Esophagus (tissue), 2 donors: ENCODE measurements around the gene VIPR2. TPM values are rescaled to one million over a fixed set of nuclear protein-coding genes. Genes with fewer than 3 reads are reported as not detected.

ENCODE experiments used
- H3K27ac ChIP-seq, 2 donors: one replicate each; pipeline ENCODE4 v1.5.1; 2013; ENCODE audit warnings: low read depth in 2 of 2, mild to moderate bottlenecking in 2 of 2, inconsistent platforms in 1 of 2, low read length in 1 of 2, moderate library complexity in 1 of 2
- H3K27me3 ChIP-seq, 2 donors: one replicate each; pipeline ENCODE4 v1.6.1; 2013; ENCODE audit warnings: low read length in 2 of 2, control low read depth in 1 of 2, mild to moderate bottlenecking in 1 of 2; ENCODE audit not compliant: insufficient read depth in 2 of 2, control insufficient read depth in 1 of 2
- H3K36me3 ChIP-seq, 2 donors: one replicate each; pipeline ENCODE4 v1.6.1; 2013; ENCODE audit warnings: low read length in 1 of 2; ENCODE audit not compliant: control insufficient read depth in 2 of 2, insufficient read depth in 2 of 2
- H3K4me1 ChIP-seq, 2 donors: one replicate each; pipeline ENCODE4 v1.6.1; 2013; ENCODE audit warnings: low read length in 1 of 2; ENCODE audit not compliant: control insufficient read depth in 2 of 2, insufficient read depth in 2 of 2
- H3K4me3 ChIP-seq, 2 donors: one replicate each; pipeline ENCODE4 v1.5.1; 2013; ENCODE audit warnings: low read length in 2 of 2, mild to moderate bottlenecking in 2 of 2, low read depth in 1 of 2, moderate library complexity in 1 of 2
- H3K9me3 ChIP-seq, 2 donors: one replicate each; pipeline ENCODE4 v1.6.1; 2013; ENCODE audit warnings: mild to moderate bottlenecking in 2 of 2, low read depth in 1 of 2, low read length in 1 of 2, moderate library complexity in 1 of 2; ENCODE audit not compliant: control insufficient read depth in 2 of 2, insufficient read depth in 1 of 2
- WGBS, 2 donors: extraction: QIAGEN DNeasy Blood & Tissue Kit; methylation state at CpG; one replicate each; pipeline ENCODE4 v1.1.7; 2013; 5-methylcytosine and 5-hydroxymethylcytosine counted together
- polyA plus RNA-seq, 2 donors: library from polyadenylated mRNA; stranded (reverse); fragments of 200-250 nt; gene quantifications; one replicate each; pipeline ENCODE4 v1.2.3, GENCODE V29; 2013
- donor health status: healthy with polysubstance abuse.
- donor health status: Bipolar disorder and iron deficiency.

The VIPR2 gene
- polyA plus RNA-seq, 2 donors, result 0.39 to 0.40 TPM

DNA sequence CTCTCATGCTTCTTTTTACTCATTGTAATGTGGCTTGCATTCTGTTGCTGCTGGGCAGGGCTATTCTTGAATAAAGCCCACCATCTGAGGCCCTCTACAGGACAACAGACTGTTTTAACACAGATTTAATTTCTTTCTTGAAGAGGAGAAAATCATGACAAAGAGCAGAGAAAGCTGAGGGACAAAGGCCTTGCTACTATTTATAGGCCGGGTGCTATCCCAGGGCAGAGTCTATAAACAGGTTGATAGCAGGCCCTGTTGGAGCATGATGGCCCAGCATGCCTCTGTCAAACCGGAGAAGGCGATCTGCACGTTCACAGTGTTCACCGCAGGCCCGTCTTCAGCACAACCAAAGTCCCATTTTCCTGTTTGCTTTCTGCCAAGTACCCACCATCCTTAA is 3.0 kb downstream of the VIPR2 start:
- H3K27me3 ChIP-seq, result peaks cover 2 to 8% of the 10 kb centered on the region in 2 donors
- H3K4me1 ChIP-seq, result peaks cover 2 to 7% of the 10 kb centered on the region in 2 donors
- no peak overlapping the region for H3K27ac ChIP-seq
- H3K36me3 ChIP-seq, result no peaks in the 10 kb centered on the region
- no peak overlapping the region for H3K4me3 ChIP-seq
- H3K9me3 ChIP-seq, result no peaks in the 10 kb centered on the region
- 67 to 78% methylated on average over 6 of the region's 6 CpGs for WGBS, 2 donors

DNA sequence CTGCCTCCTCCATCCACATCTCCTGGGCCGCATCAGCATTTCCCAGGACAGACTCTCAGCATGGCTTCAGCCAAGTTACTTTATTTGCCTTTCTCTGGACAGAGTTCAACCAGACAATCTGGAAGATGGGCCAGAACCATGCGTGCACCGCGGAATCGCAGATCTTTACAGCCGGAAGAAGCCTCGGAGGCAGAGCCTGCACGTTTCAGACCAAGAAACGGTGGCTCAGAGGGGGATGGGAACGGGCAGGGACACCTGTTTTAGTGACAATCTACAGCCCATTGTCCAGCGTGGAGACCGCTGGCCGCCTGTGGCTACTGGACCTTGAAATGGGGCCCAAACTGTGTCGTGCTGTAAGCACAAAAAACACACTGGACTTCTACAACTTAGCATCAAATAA is 3.5 kb downstream of the VIPR2 start:
- WGBS, 2 donors, result 85 to 88% methylated on average over 14 of the region's 14 CpGs
- H3K36me3 ChIP-seq, result no peaks in the 10 kb centered on the region
- H3K9me3 ChIP-seq, result no peaks in the 10 kb centered on the region
- no peak overlapping the region for H3K27ac ChIP-seq
- peaks cover 2 to 7% of the 10 kb centered on the region in 2 donors for H3K4me1 ChIP-seq
- peaks cover 2 to 8% of the 10 kb centered on the region in 2 donors for H3K27me3 ChIP-seq
- H3K4me3 ChIP-seq, result no peak overlapping the region

DNA sequence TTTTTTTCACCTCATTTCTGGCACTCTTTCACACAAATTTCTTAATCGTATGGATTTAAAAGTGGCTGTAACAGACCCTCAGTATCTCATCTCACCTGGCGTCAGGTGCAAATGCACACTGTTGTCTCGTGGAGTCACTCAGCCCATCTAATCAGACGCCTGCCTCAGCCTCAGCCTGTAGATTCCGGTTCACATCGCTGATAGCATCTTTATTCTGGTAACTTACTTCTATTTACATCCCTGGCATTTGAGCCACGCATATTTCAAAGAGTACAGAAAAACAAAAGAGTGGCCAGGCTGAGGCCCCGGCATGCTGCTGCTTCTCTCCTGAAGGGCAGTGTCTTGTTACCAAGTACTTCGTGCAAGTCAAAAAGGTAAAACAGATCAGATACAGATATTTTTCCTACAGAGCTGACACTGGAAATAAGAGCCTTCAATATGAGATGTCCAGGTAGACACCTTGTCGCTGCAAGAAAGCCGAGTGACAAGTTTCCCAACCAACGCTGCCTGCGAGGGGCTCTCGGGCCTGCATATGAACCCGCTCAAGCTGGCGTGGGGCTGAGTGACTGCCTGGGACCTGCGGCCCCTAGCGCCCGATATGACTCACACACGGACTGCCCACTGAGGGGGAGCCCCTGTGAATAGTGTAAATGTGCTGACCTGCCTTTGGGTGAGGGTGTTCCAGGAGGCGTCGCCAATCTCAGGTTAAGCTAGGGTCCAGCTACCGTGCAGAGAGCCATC is 4.3 kb downstream of the VIPR2 start:
- 86 to 88% methylated on average over 23 of the region's 23 CpGs for whole genome bisulfite sequencing, 2 donors
- peaks cover 2 to 6% of the 10 kb centered on the region in 2 donors for H3K27me3 ChIP-seq

DNA sequence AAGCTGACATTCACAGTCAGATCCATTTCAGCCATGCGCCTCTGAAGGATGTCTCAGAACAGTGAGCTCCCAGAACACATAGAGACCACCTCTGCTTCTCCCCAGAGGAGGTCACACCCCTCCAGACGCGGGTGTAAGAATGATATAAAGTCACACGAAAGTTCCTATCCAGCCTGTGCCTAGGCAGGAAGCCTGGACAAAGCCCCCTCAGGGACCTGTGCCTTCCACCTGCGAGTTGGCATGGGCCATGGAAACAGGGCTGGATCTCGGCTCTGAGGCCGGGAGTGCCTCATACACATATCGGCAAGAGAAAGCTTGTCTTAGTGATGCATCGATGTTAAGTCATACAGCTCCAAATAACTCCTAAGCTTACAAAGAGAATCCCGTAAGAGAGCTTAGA is 5.0 kb downstream of the VIPR2 start:
- WGBS, 2 donors, result 81 to 94% methylated on average over 10 of the region's 10 CpGs
- Histone ChIP-seq H3K36me3 (no peaks in the 10 kb centered on the region), H3K4me3 (no peak overlapping the region), H3K27ac (no peak overlapping the region), H3K4me1 (peaks cover 2 to 4% of the 10 kb centered on the region in 2 donors), H3K27me3 (peaks cover 2 to 3% of the 10 kb centered on the region in 2 donors), H3K9me3 (no peaks in the 10 kb centered on the region)

More for the DNA sequence above, 4.3 kb downstream of the VIPR2 start:
- Histone ChIP-seq H3K4me1 (peaks cover 2 to 5% of the 10 kb centered on the region in 2 donors), H3K27ac (no peak overlapping the region), H3K36me3 (no peaks in the 10 kb centered on the region), H3K9me3 (no peaks in the 10 kb centered on the region), H3K4me3 (no peak overlapping the region)

DNA sequence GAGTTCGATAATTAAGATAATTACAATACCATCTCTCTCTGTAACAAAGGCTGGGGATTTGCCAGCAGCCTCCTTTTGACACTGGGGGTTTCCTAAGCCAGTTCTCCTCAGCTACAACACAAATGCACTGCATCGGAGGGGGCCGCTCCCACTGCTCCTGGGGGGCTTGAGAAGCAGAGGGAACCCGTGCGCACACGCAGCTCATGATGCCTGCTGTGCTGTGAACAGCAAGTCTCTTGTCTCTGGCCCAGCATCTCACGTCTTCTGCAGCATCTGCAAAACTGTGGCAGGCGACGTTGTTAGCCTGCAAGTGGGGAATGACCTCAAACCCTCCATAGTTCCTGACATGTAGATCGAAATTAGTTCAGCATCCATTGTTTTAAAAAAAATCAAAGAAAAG is 5.5 kb downstream of the VIPR2 start:
- Histone ChIP-seq H3K27me3 (peaks cover 2 to 3% of the 10 kb centered on the region in 2 donors), H3K27ac (no peak overlapping the region), H3K4me1 (peaks cover 0 to under 1% of the 10 kb centered on the region in 2 donors), H3K9me3 (no peaks in the 10 kb centered on the region), H3K36me3 (no peaks in the 10 kb centered on the region), H3K4me3 (no peak overlapping the region)
- 89 to 90% methylated on average over 10 of the region's 10 CpGs for WGBS, 2 donors

DNA sequence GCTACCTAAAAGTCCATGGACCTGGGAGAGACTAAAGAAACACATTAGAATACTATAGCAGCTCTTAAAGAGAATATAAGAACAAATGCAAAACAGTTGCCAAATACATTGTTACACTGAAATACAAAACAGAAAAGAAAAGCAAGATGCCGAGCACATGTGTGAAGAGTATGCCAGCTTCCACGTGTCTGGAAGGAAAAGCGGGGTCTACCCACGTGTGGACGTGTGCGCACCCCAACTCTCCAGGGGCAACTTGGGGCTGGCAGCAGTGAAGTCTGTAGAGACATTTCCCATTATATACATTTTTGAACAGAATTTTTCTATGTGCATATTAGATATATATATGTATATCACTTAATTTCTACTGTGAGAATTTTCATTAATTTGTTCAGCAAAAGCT is 6.2 kb downstream of the VIPR2 start:
- no peak overlapping the region for H3K27ac ChIP-seq

DNA sequence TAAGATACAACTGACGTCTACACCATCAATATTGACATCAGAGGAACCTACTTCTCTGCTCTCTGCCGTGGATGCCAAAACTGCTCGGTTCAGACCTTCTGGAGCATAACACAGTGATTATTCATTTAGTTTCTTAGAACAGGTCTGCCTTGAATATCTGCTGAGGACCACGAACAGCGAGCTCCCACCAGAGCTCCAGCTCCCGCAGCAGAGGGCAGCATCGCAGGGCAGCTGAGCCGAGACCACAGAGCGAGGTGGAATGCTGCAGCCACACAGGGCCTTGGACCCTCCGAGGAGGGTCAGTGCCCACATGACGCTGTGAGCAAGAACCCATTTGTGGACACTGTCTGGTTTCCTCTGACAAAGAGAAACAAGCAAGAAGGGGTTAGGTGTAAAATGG is 6.8 kb downstream of the VIPR2 start:
- WGBS, 2 donors, result 85 to 86% methylated on average over 11 of the region's 11 CpGs
- H3K27me3 ChIP-seq, result peaks cover 0 to 2% of the 10 kb centered on the region in 2 donors
- no peaks in the 10 kb centered on the region for H3K4me1 ChIP-seq
- no peaks in the 10 kb centered on the region for H3K36me3 ChIP-seq
- no peak overlapping the region for H3K27ac ChIP-seq
- H3K4me3 ChIP-seq, result no peak overlapping the region
- no peaks in the 10 kb centered on the region for H3K9me3 ChIP-seq

More for the DNA sequence above, 6.2 kb downstream of the VIPR2 start:
- H3K9me3 ChIP-seq, result no peaks in the 10 kb centered on the region
- H3K4me1 ChIP-seq, result no peaks in the 10 kb centered on the region
- H3K4me3 ChIP-seq, result no peak overlapping the region
- H3K36me3 ChIP-seq, result no peaks in the 10 kb centered on the region
- peaks cover 2 to 3% of the 10 kb centered on the region in 2 donors for H3K27me3 ChIP-seq
- WGBS, 2 donors, result 92 to 93% methylated on average over 6 of the region's 6 CpGs

DNA sequence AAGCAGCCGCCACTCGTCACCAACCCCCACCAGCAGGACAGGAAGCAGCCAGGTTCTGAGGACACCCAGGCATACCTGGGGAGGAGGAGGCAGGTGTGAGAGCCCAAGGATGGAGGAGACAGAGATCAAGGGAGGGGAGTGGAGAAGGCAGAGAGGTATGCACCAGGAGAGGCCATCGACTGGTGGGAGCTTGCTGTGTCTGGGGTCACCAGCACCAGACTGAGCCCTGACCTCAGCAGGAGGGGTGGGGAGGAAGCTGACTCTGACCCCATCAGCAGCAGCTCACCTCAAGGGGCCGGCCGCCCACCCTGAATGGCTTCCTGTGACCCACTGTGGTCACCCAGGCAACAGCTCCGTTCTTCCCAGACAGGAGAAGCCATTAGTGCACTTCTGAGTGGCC is 7.8 kb downstream of the VIPR2 start:
- Histone ChIP-seq H3K27ac (no peak overlapping the region), H3K4me1 (no peaks in the 10 kb centered on the region), H3K9me3 (no peaks in the 10 kb centered on the region), H3K4me3 (no peak overlapping the region), H3K36me3 (no peaks in the 10 kb centered on the region), H3K27me3 (no peaks in the 10 kb centered on the region)
- WGBS, 2 donors, result 60 to 61% methylated on average over 6 of the region's 6 CpGs

DNA sequence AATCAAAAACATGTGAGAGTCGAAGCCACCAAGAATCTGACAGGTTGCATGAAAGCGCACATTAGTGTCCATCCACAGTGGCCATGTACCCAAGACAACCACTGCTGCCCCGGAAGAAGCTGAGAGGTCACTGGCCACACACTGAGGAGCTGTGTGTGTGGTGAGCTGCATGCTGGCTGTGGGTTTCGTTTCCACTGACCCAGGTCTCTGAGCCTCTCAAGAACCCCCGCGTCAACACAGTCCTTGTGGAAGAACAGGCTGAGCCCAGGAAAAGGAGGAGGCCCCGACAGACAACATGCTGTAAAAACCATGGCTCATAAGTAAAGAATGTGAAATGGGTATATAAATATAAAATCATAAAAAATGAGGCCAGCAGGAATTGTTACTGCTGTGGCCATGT is 8.2 kb downstream of the VIPR2 start:
- H3K4me1 ChIP-seq, result no peaks in the 10 kb centered on the region
- no peaks in the 10 kb centered on the region for H3K36me3 ChIP-seq
- no peaks in the 10 kb centered on the region for H3K27me3 ChIP-seq
- H3K9me3 ChIP-seq, result no peaks in the 10 kb centered on the region
- no peak overlapping the region for H3K4me3 ChIP-seq
- 76 to 83% methylated on average over 7 of the region's 7 CpGs for WGBS, 2 donors
- H3K27ac ChIP-seq, result no peak overlapping the region

DNA sequence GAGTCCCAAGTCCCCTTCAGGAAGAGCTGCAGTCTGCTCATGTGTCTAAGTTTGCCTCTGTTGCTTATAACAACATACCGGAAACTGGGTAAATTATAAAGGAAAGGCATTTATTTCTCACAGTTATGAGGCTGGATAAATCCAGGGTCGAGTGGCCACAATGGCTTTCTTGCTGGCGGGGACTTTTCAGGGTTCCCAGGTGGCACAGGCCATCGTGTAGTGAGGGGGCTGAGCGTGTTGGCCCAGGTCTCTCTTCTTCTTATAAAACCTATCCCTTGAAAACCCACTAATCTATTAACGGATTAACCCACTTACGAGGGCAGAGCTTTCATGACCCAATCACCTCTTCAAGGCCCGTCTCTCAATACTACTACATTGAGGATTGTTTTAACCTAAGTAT is 8.7 kb downstream of the VIPR2 start:
- 91 to 92% methylated on average over 8 of the region's 8 CpGs for WGBS, 2 donors
- Histone ChIP-seq H3K27me3 (no peaks in the 10 kb centered on the region), H3K36me3 (no peaks in the 10 kb centered on the region), H3K27ac (no peak overlapping the region), H3K4me1 (no peaks in the 10 kb centered on the region), H3K4me3 (no peak overlapping the region), H3K9me3 (no peaks in the 10 kb centered on the region)
